Chondrocyte (in vitro differentiated cells): ENCODE data around the gene TBL3. TPM values are rescaled to one million over a fixed set of nuclear protein-coding genes. Genes with fewer than 3 reads are reported as not detected.

Source experiments
- DNase-seq: peaks from one replicate; pipeline ENCODE4 v3.0.0; 2021; ENCODE audit warnings: mixed read lengths, low spot score
- H3K27ac Mint-ChIP-seq: one replicate; pipeline ENCODE4 v1.8.0; 2021; ENCODE audit warnings: mild to moderate bottlenecking, moderate library complexity, mixed read lengths; ENCODE audit not compliant: unreplicated experiment
- H3K27me3 Mint-ChIP-seq: 2 replicates; pipeline ENCODE4 v1.8.0; 2021; ENCODE audit warnings: low read depth, mixed read lengths
- H3K36me3 Mint-ChIP-seq: 2 replicates; pipeline ENCODE4 v1.8.0; 2021; ENCODE audit warnings: low read depth, mixed read lengths
- H3K4me1 Mint-ChIP-seq: 2 replicates; pipeline ENCODE4 v1.8.0; 2021; ENCODE audit warnings: low read depth, mild to moderate bottlenecking, mixed read lengths
- H3K4me3 Mint-ChIP-seq: one replicate; pipeline ENCODE4 v1.8.0; 2021; ENCODE audit warnings: mild to moderate bottlenecking, moderate library complexity, mixed read lengths; ENCODE audit not compliant: unreplicated experiment
- H3K9me3 Mint-ChIP-seq: 2 replicates; pipeline ENCODE4 v1.8.0; 2021; ENCODE audit warnings: low read depth, mixed read lengths
- total RNA-seq: library from RNA; stranded (reverse); gene quantifications from 3 replicates; pipeline ENCODE4 v1.2.1, GENCODE V29; 2021
- TF ChIP-seq, protein P1 (sequence below): fragments of 200-600 bp; sonication (generic); IDR thresholded peaks from 2 replicates; pipeline ENCODE4 v1.5.0; 2021; ENCODE audit warnings: antibody characterized with exemption, mild to moderate bottlenecking, moderate library complexity

TBL3 gene
- total RNA-seq, 1 donor from 2014 or later = 21.6 TPM

DNA sequence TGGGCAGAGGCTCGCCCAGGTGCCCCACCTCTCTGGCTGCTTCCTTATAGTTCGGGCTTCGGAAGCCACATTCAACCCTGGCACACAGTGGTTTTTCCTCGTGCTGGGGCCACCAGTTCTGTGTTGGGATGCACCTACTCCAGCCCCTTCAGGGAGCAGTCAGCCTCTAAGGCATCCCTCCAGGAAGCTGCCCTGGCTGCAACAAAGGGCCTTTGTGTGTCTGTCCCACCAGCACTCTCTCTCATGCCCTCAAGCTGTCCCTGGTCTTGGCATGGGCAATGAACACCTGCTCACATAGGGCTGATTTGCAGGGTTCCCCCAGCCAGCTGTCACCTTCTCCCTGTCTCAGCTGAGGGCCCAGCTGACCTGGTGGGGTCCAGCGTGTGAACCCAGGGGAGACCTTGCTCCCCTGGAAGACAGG is 10.2 kb downstream of the TBL3 start:
- TF ChIP-seq, protein P1, sequence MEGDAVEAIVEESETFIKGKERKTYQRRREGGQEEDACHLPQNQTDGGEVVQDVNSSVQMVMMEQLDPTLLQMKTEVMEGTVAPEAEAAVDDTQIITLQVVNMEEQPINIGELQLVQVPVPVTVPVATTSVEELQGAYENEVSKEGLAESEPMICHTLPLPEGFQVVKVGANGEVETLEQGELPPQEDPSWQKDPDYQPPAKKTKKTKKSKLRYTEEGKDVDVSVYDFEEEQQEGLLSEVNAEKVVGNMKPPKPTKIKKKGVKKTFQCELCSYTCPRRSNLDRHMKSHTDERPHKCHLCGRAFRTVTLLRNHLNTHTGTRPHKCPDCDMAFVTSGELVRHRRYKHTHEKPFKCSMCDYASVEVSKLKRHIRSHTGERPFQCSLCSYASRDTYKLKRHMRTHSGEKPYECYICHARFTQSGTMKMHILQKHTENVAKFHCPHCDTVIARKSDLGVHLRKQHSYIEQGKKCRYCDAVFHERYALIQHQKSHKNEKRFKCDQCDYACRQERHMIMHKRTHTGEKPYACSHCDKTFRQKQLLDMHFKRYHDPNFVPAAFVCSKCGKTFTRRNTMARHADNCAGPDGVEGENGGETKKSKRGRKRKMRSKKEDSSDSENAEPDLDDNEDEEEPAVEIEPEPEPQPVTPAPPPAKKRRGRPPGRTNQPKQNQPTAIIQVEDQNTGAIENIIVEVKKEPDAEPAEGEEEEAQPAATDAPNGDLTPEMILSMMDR = no peak
- Mint-ChIP-seq H3K4me3 (no peak overlapping the region), H3K36me3 (peaks cover 8% of the 10 kb centered on the region), H3K27me3 (no peaks in the 10 kb centered on the region), H3K27ac (no peak overlapping the region), H3K9me3 (no peaks in the 10 kb centered on the region), H3K4me1 (peaks cover 12% of the 10 kb centered on the region)
- DNase-seq = no peak

DNA sequence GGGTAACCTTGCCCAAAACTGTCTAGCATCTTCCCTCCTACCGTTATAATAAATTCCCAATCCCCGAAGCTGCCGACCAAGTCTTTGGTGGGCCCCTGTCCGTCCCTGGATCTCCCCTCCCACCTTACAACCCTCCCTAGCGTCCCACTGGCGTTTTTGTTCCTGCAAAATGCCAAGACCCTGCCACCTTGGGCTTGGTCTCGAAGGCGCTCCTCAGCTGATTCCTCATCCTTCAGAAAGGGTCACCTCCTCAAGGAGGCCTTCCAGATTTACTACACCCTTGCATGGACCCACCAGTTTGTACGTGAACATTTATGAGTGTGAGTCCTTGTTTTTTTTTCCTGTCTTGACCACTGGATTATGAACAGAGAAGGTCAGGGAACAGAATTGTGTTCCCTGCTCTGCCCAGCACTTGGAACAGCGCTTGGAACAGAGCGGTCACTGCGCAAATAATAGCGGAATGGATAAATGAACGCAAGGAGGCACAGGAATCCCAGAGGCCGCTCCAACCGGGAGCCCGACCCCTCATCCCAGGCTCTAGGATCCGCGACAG is 11.2 kb downstream of the TBL3 start:
- no peak for DNase-seq
- TF ChIP-seq, protein P1 = no peak
- H3K9me3 Mint-ChIP-seq = no peaks in the 10 kb centered on the region
- H3K27me3 Mint-ChIP-seq = no peaks in the 10 kb centered on the region
- peaks cover 5% of the 10 kb centered on the region for H3K36me3 Mint-ChIP-seq
- peak overlapping the region; percentile 70 for H3K4me3 Mint-ChIP-seq
- H3K27ac Mint-ChIP-seq = peak overlapping the region; percentile 70
- H3K4me1 Mint-ChIP-seq = peaks cover 12% of the 10 kb centered on the region

DNA sequence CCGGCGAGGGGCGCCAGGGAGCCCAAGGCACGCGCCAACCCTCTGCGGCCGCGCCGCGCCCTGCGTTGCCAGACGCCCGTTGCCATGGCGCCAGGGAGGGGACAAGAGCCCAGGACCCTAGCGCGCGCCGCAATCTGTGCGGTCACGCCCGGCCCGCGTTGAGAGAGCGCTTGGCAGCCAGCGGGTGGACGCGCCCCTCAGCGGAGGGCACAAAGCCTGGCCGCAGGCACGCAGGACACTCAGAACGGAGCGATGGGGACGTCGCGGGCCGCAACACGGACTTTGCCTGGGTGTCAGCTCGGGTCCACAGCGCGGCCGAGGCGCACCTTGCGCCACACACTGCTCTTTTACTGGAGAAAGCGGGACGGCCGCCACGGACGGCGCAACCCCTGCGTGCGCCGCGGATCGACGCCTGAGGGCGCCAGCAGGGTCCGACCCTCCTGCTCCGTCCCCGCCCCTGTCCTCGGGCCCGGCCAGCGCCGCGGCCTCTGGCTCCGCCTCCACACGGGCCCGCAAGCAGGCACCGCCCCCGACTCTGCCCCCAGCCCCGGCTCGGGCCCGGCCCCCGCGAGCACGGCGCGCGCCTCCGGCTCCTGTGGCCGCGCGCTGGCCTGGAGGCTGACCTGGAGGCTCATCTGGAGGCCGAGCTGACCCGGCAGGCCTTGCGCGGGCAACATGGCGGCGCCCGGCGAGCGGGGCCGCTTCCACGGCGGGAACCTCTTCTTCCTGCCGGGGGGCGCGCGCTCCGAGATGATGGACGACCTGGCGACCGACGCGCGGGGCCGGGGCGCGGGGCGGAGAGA is 11.9 kb downstream of the TBL3 start, which contains the start of gene GFER:
TSS of gene GFER (plus strand) at position 650 of the 803 bp plus-strand sequence. CDS start at position 676, 26 bp downstream.
- peak within 1 kb of the TSS; percentile 80 for H3K4me3 Mint-ChIP-seq
- H3K27me3 Mint-ChIP-seq = peaks cover 3% of the 10 kb centered on the region
- no peaks in the 10 kb centered on the region for H3K9me3 Mint-ChIP-seq
- no peak for DNase-seq
- peaks cover 3% of the 10 kb centered on the region for H3K36me3 Mint-ChIP-seq
- H3K4me1 Mint-ChIP-seq = peaks cover 12% of the 10 kb centered on the region
- H3K27ac Mint-ChIP-seq = peak within 1 kb of the TSS; percentile 70
- TF ChIP-seq, protein P1 = peak; percentile 75

DNA sequence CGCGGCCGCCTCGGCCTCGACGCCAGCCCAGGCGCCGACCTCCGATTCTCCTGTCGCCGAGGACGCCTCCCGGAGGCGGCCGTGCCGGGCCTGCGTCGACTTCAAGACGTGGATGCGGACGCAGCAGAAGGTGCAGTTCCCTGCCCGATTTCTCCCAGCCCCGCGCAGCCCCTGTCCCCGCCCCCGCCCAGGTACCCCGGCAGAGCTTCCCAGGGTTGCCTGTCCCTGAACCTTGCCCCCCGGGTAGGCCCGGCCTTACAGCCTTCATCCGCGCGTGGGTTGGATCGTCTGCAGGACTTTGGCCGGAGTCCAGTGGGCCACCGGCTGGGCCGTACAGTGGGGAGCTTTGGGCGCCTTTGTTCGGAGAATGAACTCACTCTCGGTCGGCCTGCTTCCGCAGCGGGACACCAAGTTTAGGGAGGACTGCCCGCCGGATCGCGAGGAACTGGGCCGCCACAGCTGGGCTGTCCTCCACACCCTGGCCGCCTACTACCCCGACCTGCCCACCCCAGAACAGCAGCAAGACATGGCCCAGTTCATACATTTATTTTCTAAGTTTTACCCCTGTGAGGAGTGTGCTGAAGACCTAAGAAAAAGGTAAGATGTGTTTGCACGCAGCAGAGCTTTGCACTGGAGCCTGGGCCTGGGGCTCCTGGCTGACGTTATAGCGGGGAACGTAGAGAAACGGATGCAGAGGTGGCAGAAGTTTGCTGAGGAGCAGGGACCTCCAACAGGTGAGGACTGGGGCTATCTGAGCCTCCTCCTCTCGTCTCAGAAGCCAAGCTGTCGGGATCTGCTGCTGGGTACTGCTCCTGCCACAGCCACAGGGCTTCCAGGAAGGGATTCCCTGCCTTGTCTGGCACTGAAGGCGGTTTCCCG is 12.7 kb downstream of the TBL3 start:
- Mint-ChIP-seq H3K27ac (peak overlapping the region; percentile 46), H3K36me3 (peaks cover 2% of the 10 kb centered on the region), H3K4me3 (peak overlapping the region; percentile 80), H3K9me3 (no peaks in the 10 kb centered on the region), H3K4me1 (peaks cover 15% of the 10 kb centered on the region), H3K27me3 (peaks cover 11% of the 10 kb centered on the region)
- no peak for DNase-seq
- TF ChIP-seq, protein P1 = no peak
